Measurements from ENCODE around the gene GPR137.
A peak's percentile ranks its signal among the peaks of the same experiment; 100 is the strongest.
"Not testable (repeated sequence)": the region's sequence is repeated elsewhere in the genome, so short reads cannot be mapped to it uniquely, and the experiment has no call there.

The GPR137 gene

DNA sequence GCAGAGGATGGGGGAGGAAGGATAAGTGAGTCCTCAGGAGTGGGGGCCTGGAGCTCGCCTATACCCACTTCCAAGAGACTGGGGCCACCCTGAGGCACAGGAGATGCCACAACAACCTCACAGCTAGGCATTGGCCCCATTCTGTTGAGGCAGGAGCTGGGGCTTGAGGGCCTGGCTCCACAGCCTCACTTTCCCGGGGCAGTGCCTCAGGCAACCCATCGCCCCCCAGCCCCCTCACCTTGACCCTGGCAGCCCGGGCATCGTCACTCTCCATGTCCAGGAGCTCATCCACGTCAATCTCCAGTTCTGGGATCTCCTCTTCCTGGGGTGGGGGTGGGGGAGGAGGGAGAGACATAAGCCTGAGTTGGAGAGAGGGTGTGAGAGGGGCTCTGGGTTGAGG, 40.7 kb upstream of the GPR137 start:
- Mint-ChIP-seq H3K4me1 (peaks cover 51% of the 10 kb centered on the region), H3K27me3 (ENCODE audit: low read depth, poor library complexity) (peaks cover 3% of the 10 kb centered on the region), H3K36me3 (ENCODE audit: low read depth) (no peaks in the 10 kb centered on the region), H3K27ac (no peak overlapping the region), H3K9me3 (no peaks in the 10 kb centered on the region), H3K4me3 (peak overlapping the region; percentile 86)
- no peak for DNase-seq
- TF ChIP-seq, protein P1, sequence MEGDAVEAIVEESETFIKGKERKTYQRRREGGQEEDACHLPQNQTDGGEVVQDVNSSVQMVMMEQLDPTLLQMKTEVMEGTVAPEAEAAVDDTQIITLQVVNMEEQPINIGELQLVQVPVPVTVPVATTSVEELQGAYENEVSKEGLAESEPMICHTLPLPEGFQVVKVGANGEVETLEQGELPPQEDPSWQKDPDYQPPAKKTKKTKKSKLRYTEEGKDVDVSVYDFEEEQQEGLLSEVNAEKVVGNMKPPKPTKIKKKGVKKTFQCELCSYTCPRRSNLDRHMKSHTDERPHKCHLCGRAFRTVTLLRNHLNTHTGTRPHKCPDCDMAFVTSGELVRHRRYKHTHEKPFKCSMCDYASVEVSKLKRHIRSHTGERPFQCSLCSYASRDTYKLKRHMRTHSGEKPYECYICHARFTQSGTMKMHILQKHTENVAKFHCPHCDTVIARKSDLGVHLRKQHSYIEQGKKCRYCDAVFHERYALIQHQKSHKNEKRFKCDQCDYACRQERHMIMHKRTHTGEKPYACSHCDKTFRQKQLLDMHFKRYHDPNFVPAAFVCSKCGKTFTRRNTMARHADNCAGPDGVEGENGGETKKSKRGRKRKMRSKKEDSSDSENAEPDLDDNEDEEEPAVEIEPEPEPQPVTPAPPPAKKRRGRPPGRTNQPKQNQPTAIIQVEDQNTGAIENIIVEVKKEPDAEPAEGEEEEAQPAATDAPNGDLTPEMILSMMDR (IDR thresholded peaks at IDR 0.05), result no peak

DNA sequence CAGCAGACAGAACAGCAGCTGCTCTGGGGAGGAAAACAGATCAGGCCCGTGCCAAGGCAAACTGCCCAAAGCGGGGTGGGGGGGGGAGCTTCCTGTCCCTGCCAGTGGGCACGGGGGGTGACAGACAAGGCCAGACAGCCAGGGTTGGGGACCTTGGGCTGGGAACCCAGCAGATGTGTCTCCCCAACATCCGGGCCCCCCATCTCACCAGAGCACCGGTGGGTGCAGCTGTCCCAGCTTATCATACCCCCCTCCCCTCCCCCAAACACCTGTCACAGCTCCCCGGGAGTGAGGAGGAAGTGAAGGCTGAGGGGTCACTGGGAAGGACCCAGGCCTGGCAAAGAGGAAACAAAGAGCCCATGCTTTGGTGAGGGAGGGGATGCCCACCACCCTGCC, 40.2 kb upstream of the GPR137 start:
- TF ChIP-seq, protein P1 (IDR thresholded peaks at IDR 0.05), result no peak
- DNase-seq, result no peak
- Mint-ChIP-seq H3K9me3 (no peaks in the 10 kb centered on the region), H3K27ac (no peak overlapping the region), H3K4me1 (peaks cover 49% of the 10 kb centered on the region), H3K4me3 (peak overlapping the region; percentile 86), H3K36me3 (ENCODE audit: low read depth) (no peaks in the 10 kb centered on the region), H3K27me3 (ENCODE audit: low read depth, poor library complexity) (peaks cover 3% of the 10 kb centered on the region)

DNA sequence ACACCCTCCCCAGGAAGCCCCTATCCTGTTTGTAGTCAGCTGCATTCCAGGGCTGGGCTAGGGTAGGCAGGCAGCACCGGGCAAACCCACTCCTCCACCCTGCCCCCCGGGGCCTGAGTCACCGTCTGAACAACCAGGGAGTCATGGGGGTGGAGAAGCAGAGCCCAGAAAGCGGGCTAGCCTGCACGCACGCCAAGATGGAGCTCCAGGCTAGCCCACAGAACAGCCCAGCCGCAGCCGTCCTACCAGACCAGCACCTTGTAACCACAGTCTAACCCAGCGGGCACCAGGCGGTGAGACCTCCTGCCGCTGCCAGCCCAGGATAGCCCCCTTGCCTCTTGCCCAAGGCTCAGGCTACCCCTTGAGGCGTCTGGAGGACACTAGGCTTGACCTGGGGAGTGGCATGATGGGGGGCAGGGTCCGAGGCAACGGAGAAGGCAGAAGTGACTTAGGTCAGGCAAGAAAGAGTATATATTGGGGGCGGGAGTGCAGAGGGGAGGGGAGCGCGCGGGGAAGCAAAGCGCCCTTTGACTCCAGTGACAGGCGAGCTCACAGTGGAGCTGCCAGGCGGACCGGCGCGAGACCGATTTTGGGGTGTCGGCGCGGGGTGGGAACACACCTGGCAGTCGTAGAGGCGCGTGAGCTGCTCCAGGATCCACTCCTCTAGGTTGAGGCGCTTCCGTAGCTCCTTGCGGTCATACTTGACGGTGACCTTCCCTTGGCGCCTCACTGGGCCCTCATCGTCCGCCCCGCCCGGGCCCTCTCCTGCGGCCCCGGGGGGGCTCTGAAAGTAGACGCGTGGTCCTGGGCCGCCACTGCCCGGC, 39.6 kb upstream of the GPR137 start:
- TF ChIP-seq, protein P1 (IDR thresholded peaks at IDR 0.05), result no peak
- no peak overlapping the region for H3K27ac Mint-ChIP-seq
- no peaks in the 10 kb centered on the region for H3K36me3 Mint-ChIP-seq (ENCODE audit: low read depth)
- H3K27me3 Mint-ChIP-seq (ENCODE audit: low read depth, poor library complexity), result peaks cover 3% of the 10 kb centered on the region
- no peaks in the 10 kb centered on the region for H3K9me3 Mint-ChIP-seq
- H3K4me1 Mint-ChIP-seq, result peaks cover 45% of the 10 kb centered on the region
- no peak for DNase-seq
- H3K4me3 Mint-ChIP-seq, result peak overlapping the region; percentile 86

DNA sequence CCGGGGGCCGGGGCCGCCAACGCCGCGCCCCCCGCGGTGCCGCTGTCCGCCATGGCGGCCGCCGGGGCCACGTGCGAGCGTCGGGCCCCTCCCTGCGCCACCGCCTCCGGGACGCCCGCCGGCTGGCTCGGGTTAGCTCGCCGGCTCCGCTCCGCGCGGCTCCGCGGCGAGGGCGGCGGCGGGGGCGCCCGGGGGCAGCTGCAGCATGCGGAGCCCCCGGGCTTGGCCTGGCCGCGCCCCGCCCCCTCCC, 39.1 kb upstream of the GPR137 start:
- H3K4me1 Mint-ChIP-seq, result peaks cover 45% of the 10 kb centered on the region
- not testable (repeated sequence) for H3K36me3 Mint-ChIP-seq (ENCODE audit: low read depth); DNase-seq; H3K9me3 Mint-ChIP-seq; H3K27ac Mint-ChIP-seq; H3K27me3 Mint-ChIP-seq (ENCODE audit: low read depth, poor library complexity)
- peak overlapping the region; percentile 87 for H3K4me3 Mint-ChIP-seq

DNA sequence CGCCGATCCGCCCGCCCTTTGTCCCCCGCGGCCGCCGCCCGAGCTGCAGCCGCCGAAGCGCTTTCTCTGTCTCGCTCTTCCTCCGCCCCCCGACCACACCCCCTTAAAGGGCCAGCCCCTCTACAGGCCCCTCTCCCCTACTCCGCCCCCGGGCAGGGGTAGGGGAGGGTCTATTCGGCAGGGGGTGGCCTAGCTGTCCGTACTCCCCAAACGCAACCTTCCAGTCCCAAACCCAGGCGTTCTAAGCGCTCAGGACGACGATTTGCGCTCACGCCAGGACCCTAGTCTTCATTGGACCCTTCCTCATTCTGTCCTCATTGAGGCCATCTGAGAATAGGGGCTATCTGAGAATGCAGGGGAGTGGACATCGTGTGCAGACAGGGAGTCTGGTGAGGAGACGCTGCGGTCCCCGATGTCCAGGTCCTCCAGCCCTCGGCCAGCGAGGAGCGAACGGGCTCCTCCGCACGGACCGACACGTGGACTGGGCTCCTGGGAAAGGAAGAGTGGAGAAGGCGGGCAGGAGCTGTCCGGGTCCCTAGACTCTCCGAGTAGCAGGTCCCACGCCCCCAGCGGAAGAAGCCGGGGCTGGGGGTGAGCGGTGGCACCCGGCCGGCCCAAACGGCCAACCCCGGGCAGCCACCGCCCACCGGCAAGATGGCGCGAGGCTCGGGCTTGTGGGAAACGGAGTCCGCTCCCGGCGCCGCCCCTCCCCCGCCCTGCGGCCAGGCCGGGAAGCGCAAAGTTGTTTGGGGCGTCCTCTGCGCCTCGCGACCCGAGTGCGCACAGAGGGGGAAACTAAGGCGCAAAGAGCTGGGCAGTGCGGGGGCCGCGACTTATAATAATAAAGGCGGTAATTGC, 38.5 kb upstream of the GPR137 start, which contains the start of gene PPP1R14B:
TSS of gene PPP1R14B (minus strand) at position 73 of the 858 bp plus-strand sequence. CDS start 270 bp downstream, outside the sequence.
- TF ChIP-seq, protein P1 (IDR thresholded peaks at IDR 0.05), result no peak
- peaks cover 50% of the 10 kb centered on the region for H3K4me1 Mint-ChIP-seq
- no peaks in the 10 kb centered on the region for H3K36me3 Mint-ChIP-seq (ENCODE audit: low read depth)
- H3K27me3 Mint-ChIP-seq (ENCODE audit: low read depth, poor library complexity), result peaks cover 3% of the 10 kb centered on the region
- peak within 1 kb of the TSS; percentile 98 for H3K27ac Mint-ChIP-seq
- peak within 1 kb of the TSS; percentile 87 for H3K4me3 Mint-ChIP-seq
- DNase-seq, result peak; percentile 91
- no peaks in the 10 kb centered on the region for H3K9me3 Mint-ChIP-seq

DNA sequence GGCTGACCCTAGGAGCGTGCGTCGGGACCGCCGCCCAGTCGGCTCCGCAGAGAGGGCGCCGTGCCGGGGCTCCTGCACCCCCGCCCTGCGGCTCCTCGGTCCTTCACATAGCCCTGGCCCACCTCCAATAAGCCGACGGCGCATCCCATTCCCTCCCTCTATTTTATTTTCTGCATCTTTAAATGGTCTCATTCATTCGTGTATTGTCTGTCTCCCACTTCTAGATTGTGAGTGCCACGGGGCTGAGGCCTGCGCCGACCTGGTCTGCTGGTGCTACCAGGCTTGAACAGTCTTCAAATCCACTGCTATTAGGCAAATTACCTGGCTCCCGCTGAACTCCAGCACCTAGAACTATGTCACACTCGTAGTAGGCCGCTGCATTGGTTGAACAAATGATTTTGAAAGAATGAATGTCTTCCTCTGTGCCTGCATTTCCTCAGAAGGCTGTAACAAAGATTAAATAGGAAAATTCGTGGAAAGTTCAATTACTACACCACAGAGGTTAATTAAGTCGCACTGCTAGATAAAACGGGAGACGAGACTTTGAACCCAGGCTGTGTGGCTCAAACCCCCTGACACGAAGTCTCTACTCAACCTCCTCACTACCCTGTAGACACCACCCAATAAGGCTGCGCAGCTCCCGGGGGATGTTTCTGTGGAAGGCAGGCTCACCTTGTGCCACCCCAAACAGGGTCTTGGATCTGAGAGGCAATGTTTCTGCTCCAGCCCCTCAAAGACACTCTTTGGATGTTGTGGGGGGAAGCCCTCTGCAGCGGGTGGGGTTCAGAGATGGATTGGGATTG, 37.7 kb upstream of the GPR137 start:
- Mint-ChIP-seq H3K4me1 (peaks cover 46% of the 10 kb centered on the region), H3K4me3 (peak overlapping the region; percentile 79), H3K9me3 (no peaks in the 10 kb centered on the region), H3K36me3 (ENCODE audit: low read depth) (no peaks in the 10 kb centered on the region), H3K27me3 (ENCODE audit: low read depth, poor library complexity) (peaks cover 3% of the 10 kb centered on the region), H3K27ac (peak overlapping the region; percentile 8)
- no peak for DNase-seq
- TF ChIP-seq, protein P1 (IDR thresholded peaks at IDR 0.05), result no peak
